CD14-positive monocyte (primary cell): ENCODE results near the gene CEBPE. TPM values are rescaled to one million over a fixed set of nuclear protein-coding genes. Genes with fewer than 3 reads are reported as not detected.
A peak's percentile ranks its signal among the peaks of the same experiment; 100 is the strongest.

Experiments used
- DNase-seq, 3 donors: peaks; one replicate each; pipeline ENCODE4 v3.0.0-alpha.2; 2011 to 2022
- H2AFZ ChIP-seq: 2 replicates; pipeline ENCODE4 v1.6.0; 2012; ENCODE audit warnings: mild to moderate bottlenecking, low read depth, low read length, inconsistent platforms; ENCODE audit not compliant: insufficient read depth, poor library complexity, severe bottlenecking
- H3K27ac ChIP-seq, 2 donors: 1 replicate in 1 of 2; 2 replicates in 1 of 2; pipeline ENCODE4 v1.5.1; 2012 to 2013; ENCODE audit warnings: low read length in 2 of 2, control low read depth in 1 of 2, inconsistent platforms in 1 of 2, low read depth in 1 of 2, mild to moderate bottlenecking in 1 of 2
- H3K27me3 ChIP-seq, 2 donors: one replicate each; pipeline versions ENCODE4 v1.6.0 to v1.6.1; 2011 to 2013; ENCODE audit warnings: low read length in 2 of 2; ENCODE audit not compliant: control insufficient read depth in 2 of 2, insufficient read depth in 2 of 2
- H3K36me3 ChIP-seq, 2 donors: replicated peaks in 1 of 2; 1 replicate in 1 of 2; 2 replicates in 1 of 2; pipeline versions ENCODE4 v1.5.1 to v1.6.1; 2012 to 2013; ENCODE audit warnings: low read length in 2 of 2, control low read depth in 1 of 2, inconsistent platforms in 1 of 2, mild to moderate bottlenecking in 1 of 2; ENCODE audit not compliant: insufficient read depth in 2 of 2, control insufficient read depth in 1 of 2
- H3K4me1 ChIP-seq, 2 donors: 1 replicate in 1 of 2; 2 replicates in 1 of 2; pipeline versions ENCODE4 v1.5.1 to v1.6.1; 2012 to 2013; ENCODE audit warnings: low read length in 2 of 2, control low read depth in 1 of 2, inconsistent platforms in 1 of 2, mild to moderate bottlenecking in 1 of 2, moderate library complexity in 1 of 2; ENCODE audit not compliant: insufficient read depth in 2 of 2, control insufficient read depth in 1 of 2
- H3K4me2 ChIP-seq: replicated peaks from 2 replicates; pipeline ENCODE3; 2012; ENCODE audit warnings: low read length, moderate library complexity, mild to moderate bottlenecking; ENCODE audit not compliant: poor library complexity, severe bottlenecking; ENCODE audit errors: extremely low read depth
- H3K4me3 ChIP-seq, 3 experiments: fragments of 200-600 bp in 1 of 3; sonication (generic) in 1 of 3; replicated peaks in 1 of 3; 1 replicate in 2 of 3; 2 replicates in 1 of 3; pipeline ENCODE4 v1.5.1; 2011 to 2013; ENCODE audit warnings: low read length in 3 of 3, mild to moderate bottlenecking in 3 of 3, control low read depth in 2 of 3, low read depth in 2 of 3, inconsistent platforms in 1 of 3, moderate library complexity in 1 of 3
- H3K79me2 ChIP-seq: 2 replicates; pipeline ENCODE4 v1.6.0; 2012; ENCODE audit warnings: mild to moderate bottlenecking, control low read depth, inconsistent platforms, low read length, moderate library complexity; ENCODE audit not compliant: insufficient read depth
- H3K9ac ChIP-seq: 2 replicates; pipeline ENCODE4 v1.6.0; 2017; ENCODE audit warnings: low read length, mild to moderate bottlenecking; ENCODE audit not compliant: insufficient read depth, poor library complexity, severe bottlenecking
- H3K9me3 ChIP-seq, 2 donors: replicated peaks in 1 of 2; 1 replicate in 1 of 2; 2 replicates in 1 of 2; pipeline versions ENCODE4 v1.5.1 to v1.6.1; 2012 to 2013; ENCODE audit warnings: low read length in 2 of 2, control low read depth in 1 of 2; ENCODE audit not compliant: control insufficient read depth in 1 of 2, insufficient read depth in 1 of 2
- H4K20me1 ChIP-seq: 2 replicates; pipeline ENCODE4 v1.6.0; 2012; ENCODE audit warnings: mild to moderate bottlenecking, low read length, control low read depth, moderate library complexity; ENCODE audit not compliant: insufficient read depth
- H3K27ac Mint-ChIP-seq, 7 donors: one replicate each; pipeline ENCODE4 v1.8.0; 2020; ENCODE audit warnings: mild to moderate bottlenecking in 7 of 7, mixed read lengths in 7 of 7, moderate library complexity in 6 of 7, inconsistent platforms in 2 of 7
- H3K27me3 Mint-ChIP-seq, 3 donors: one replicate each; pipeline ENCODE4 v1.8.0; 2021 to 2022; ENCODE audit warnings: low read depth in 3 of 3, mild to moderate bottlenecking in 3 of 3, mixed read lengths in 3 of 3, moderate library complexity in 3 of 3, inconsistent platforms in 1 of 3
- H3K36me3 Mint-ChIP-seq, 2 donors: one replicate each; pipeline ENCODE4 v1.8.0; 2020; ENCODE audit warnings: mixed read lengths in 2 of 2, inconsistent platforms in 1 of 2, mild to moderate bottlenecking in 1 of 2
- H3K4me1 Mint-ChIP-seq: one replicate; pipeline ENCODE4 v1.8.0; 2020; ENCODE audit warnings: mild to moderate bottlenecking, mixed read lengths
- H3K4me3 Mint-ChIP-seq, 2 donors: one replicate each; pipeline ENCODE4 v1.8.0; 2020; ENCODE audit warnings: mild to moderate bottlenecking in 2 of 2, mixed read lengths in 2 of 2, moderate library complexity in 1 of 2
- H3K9me3 Mint-ChIP-seq, 7 donors: one replicate each; pipeline ENCODE4 v1.8.0; 2020 to 2022; ENCODE audit warnings: mixed read lengths in 7 of 7, mild to moderate bottlenecking in 6 of 7, moderate library complexity in 6 of 7, inconsistent platforms in 2 of 7
- WGBS: methylation state at CpG from one replicate; pipeline ENCODE4 v1.1.5; 2013; ENCODE audit warnings: missing lambda C conversion rate; ENCODE audit not compliant: insufficient coverage; 5-methylcytosine and 5-hydroxymethylcytosine counted together
- intact Hi-C, 2 donors: fragments of 100-400 bp; cut with micrococcal nuclease; formaldehyde crosslinking; loops; one replicate each; pipeline versions ENCODE4 v1.15.0 to v1.15.1; 2023
- polyA plus RNA-seq, 3 donors: library from polyadenylated mRNA; depleted of rRNA in 1 of 3; unstranded in 2 of 3; stranded (reverse) in 1 of 3; fragments of 300-500 nt in 2 of 3; fragments of >200 nt in 1 of 3; fragmentation: Illumina TruSeq in 2 of 3; gene quantifications; 1 replicate in 2 of 3; 2 replicates in 1 of 3; pipeline ENCODE4 v1.2.3, GENCODE V29; 2012 to 2021
- TF ChIP-seq, protein P1 (sequence below): fragments of 200-600 bp; IDR thresholded peaks from one replicate; pipeline ENCODE4 v1.8.0; 2022; ENCODE audit warnings: antibody characterized with exemption, mild to moderate bottlenecking

The CEBPE gene
- polyA plus RNA-seq, 3 donors = 0.73 to 1.5 (median 1.3) TPM

DNA sequence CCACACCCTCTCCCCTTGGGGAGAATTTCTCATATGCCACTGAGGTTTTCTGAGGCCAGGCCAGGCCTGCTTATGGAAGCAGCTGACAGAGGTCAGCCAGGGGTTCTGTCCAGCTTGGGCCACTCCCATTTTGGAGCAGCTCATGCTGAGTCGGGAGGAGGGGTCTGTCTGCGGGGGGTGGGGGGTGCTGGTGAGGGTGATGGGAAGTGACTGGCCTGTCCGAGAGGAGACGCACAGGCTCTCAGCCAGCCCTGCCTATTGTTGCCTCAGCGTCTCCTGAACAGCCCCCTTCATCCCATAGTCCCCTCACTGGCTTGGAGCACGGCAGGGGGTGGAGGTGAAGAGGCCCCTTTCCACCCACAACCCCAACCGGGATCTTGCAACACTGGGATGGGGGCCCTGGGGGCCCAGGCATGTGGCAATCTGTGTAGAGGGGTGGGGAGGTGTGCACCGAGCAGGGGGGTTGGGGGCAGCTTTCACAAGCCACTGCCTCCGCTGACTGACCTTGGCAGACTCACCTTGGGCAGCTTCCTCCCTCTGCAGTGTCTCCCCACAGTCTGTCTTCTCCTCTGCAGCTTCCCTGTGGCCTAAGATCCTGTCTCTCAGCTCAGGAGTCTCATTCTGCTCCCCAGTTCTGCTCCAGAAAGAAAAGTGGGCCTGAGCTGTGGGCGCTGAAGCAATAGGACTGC lies 5.5 kb downstream of the CEBPE start:
- intact Hi-C loops = loop anchor here in 1 of 2 donors (5.0 kb wide), 1 partner anchor 36 kb away; no protein-coding TSS in a partner anchor
- Mint-ChIP-seq H3K4me1 (peaks cover 53% of the 10 kb centered on the region), H3K9me3 (no peaks in the 10 kb centered on the region), H3K4me3 (peak overlapping the region; percentile 48 to 55), H3K27me3 (peaks cover 0 to 4% (median 0%) of the 10 kb centered on the region in 3 donors), H3K27ac (peak overlapping the region in 5 of 7 donors; percentile 33 to 63 (median 53)), H3K36me3 (peaks cover 0 to 6% of the 10 kb centered on the region in 2 donors)
- WGBS = 20% methylated on average over 2 of the region's 10 CpGs
- H3K4me2 ChIP-seq = peak overlapping the region; percentile 38
- H2AFZ ChIP-seq = peak overlapping the region; percentile 43
- H3K79me2 ChIP-seq = peaks cover 24% of the 10 kb centered on the region
- H3K36me3 ChIP-seq = no peaks in the 10 kb centered on the region
- H3K9me3 ChIP-seq = no peaks in the 10 kb centered on the region
- H3K4me1 ChIP-seq = peaks cover 50 to 70% of the 10 kb centered on the region in 2 donors
- no peaks in the 10 kb centered on the region for H4K20me1 ChIP-seq
- TF ChIP-seq, protein P1, sequence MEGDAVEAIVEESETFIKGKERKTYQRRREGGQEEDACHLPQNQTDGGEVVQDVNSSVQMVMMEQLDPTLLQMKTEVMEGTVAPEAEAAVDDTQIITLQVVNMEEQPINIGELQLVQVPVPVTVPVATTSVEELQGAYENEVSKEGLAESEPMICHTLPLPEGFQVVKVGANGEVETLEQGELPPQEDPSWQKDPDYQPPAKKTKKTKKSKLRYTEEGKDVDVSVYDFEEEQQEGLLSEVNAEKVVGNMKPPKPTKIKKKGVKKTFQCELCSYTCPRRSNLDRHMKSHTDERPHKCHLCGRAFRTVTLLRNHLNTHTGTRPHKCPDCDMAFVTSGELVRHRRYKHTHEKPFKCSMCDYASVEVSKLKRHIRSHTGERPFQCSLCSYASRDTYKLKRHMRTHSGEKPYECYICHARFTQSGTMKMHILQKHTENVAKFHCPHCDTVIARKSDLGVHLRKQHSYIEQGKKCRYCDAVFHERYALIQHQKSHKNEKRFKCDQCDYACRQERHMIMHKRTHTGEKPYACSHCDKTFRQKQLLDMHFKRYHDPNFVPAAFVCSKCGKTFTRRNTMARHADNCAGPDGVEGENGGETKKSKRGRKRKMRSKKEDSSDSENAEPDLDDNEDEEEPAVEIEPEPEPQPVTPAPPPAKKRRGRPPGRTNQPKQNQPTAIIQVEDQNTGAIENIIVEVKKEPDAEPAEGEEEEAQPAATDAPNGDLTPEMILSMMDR = no peak
- DNase-seq = no peak
- H3K9ac ChIP-seq = no peak overlapping the region
- no peaks in the 10 kb centered on the region for H3K27me3 ChIP-seq
- H3K27ac ChIP-seq = peak overlapping the region in 1 of 2 donors; percentile 13
- peak overlapping the region in 1 of 3 experiments; percentile 10 for H3K4me3 ChIP-seq

DNA sequence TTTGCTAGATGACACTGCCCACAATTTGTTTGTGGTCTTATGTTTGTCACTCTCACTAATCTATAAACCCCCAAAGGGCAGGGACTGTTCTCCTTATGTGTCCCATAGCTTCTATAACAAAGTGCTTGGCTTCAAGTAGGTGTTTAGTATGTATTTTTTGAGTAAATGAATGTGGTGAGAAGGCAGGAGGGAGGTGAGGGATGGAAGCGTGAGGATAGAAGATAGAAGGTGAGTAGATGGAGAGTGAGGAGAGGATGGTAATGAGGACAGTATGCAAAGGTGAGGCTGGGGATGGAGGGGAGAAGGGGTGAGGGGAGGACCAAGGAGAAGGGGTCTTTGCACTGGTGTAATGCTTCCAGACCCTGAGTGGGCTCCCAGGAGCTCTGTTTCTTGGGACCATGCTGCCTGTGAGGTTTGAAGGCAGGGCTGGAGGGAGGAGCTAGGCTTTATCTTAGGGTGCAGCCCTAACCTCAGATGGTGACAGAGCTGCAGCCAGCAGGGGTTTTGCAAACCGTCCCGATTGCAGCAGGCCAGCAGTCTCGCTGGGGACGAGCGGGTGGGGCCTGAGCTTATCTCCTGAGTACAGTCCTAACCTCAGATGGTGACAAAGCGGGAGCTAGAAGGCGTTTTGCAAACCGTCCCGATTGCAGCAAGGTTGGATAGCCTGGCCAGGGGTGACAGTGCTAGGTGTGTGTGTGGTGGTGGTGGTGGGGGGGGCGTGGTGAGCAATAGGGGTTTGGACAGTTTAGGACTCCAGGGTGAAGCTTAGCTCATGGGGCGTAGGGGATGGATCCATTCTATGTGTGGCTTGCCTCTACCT lies 6.5 kb downstream of the CEBPE start:
- H3K4me1 Mint-ChIP-seq = peaks cover 43% of the 10 kb centered on the region
- H2AFZ ChIP-seq = peak overlapping the region; percentile 49
- peaks cover 40 to 60% of the 10 kb centered on the region in 2 donors for H3K4me1 ChIP-seq
- peak overlapping the region in 1 of 2 donors; percentile 41 for H3K4me3 Mint-ChIP-seq
- peaks cover 14% of the 10 kb centered on the region for H3K79me2 ChIP-seq
- H3K4me2 ChIP-seq = peak overlapping the region; percentile 26
- H3K27ac Mint-ChIP-seq = peak overlapping the region in 4 of 7 donors; percentile 24 to 74 (median 56)
- peaks cover 0 to 4% (median 0%) of the 10 kb centered on the region in 3 donors for H3K27me3 Mint-ChIP-seq
- DNase-seq = peak; percentile 33 to 37 (median 35)
- TF ChIP-seq, protein P1 = no peak
- no peak overlapping the region for H3K27ac ChIP-seq
- peak overlapping the region in 1 of 3 experiments; percentile 26 for H3K4me3 ChIP-seq
- no peaks in the 10 kb centered on the region for H3K9me3 ChIP-seq
- no peaks in the 10 kb centered on the region for H4K20me1 ChIP-seq
- H3K36me3 ChIP-seq = no peaks in the 10 kb centered on the region
- no peaks in the 10 kb centered on the region for H3K9me3 Mint-ChIP-seq
- no peaks in the 10 kb centered on the region for H3K27me3 ChIP-seq
- intact Hi-C loops = loop anchor here in 1 of 2 donors (5.0 kb wide), 1 partner anchor 35 kb away; no protein-coding TSS in a partner anchor
- peak overlapping the region; percentile 27 for H3K9ac ChIP-seq
- H3K36me3 Mint-ChIP-seq = peaks cover 0 to 6% of the 10 kb centered on the region in 2 donors
- 7% methylated on average over 10 of the region's 12 CpGs for WGBS
